ENCODE measurements around the gene DDN. TPM values are rescaled to one million over a fixed set of nuclear protein-coding genes. Genes with fewer than 3 reads are reported as not detected.
A peak's percentile ranks its signal among the peaks of the same experiment; 100 is the strongest.

The DDN gene
- total and polyA plus RNA-seq, 4 donors, result 0.44 to 1.5 (median 0.97) TPM

GRCh38 chr12:48982397-48983080 is 16.6 kb downstream of the DDN start:
- no peak for DNase-seq (ENCODE audit: low read depth in 4 of 6, low spot score in 6 of 6)
- H3K9me3 ChIP-seq (ENCODE audit: control insufficient read depth, insufficient read depth, low read length), result no peaks in the 10 kb centered on the region
- peaks cover 65% of the 10 kb centered on the region for H3K4me1 ChIP-seq (ENCODE audit: control insufficient read depth, insufficient read depth, low read length)
- peaks cover 94% of the 10 kb centered on the region for H3K27me3 ChIP-seq (ENCODE audit: control insufficient read depth, insufficient read depth, low read length)
- H3K4me3 ChIP-seq (ENCODE audit: low read depth, low read length), result no peak overlapping the region
- 58% methylated on average over 5 of the region's 6 CpGs for WGBS (ENCODE audit: insufficient coverage)
- peaks cover 3% of the 10 kb centered on the region for H3K36me3 ChIP-seq (ENCODE audit: control insufficient read depth, insufficient read depth, low read length)
- no peak overlapping the region for H3K27ac ChIP-seq (ENCODE audit: low read depth, low read length)

GRCh38 chr12:48981757-48982157 is 17.4 kb downstream of the DDN start:
- 16% methylated on average over 13 of the region's 13 CpGs for WGBS (ENCODE audit: insufficient coverage)
- Histone ChIP-seq H3K4me3 (ENCODE audit: low read depth, low read length) (no peak overlapping the region), H3K36me3 (ENCODE audit: control insufficient read depth, insufficient read depth, low read length) (peaks cover 3% of the 10 kb centered on the region), H3K4me1 (ENCODE audit: control insufficient read depth, insufficient read depth, low read length) (peaks cover 57% of the 10 kb centered on the region), H3K27ac (ENCODE audit: low read depth, low read length) (no peak overlapping the region), H3K9me3 (ENCODE audit: control insufficient read depth, insufficient read depth, low read length) (no peaks in the 10 kb centered on the region), H3K27me3 (ENCODE audit: control insufficient read depth, insufficient read depth, low read length) (peaks cover 94% of the 10 kb centered on the region)
- no peak for DNase-seq (ENCODE audit: low read depth in 4 of 6, low spot score in 6 of 6)

GRCh38 chr12:48980953-48981756 is 18.0 kb downstream of the DDN start:
- 3% methylated on average over 89 of the region's 91 CpGs for WGBS (ENCODE audit: insufficient coverage)
- Histone ChIP-seq H3K4me1 (ENCODE audit: control insufficient read depth, insufficient read depth, low read length) (peaks cover 51% of the 10 kb centered on the region), H3K4me3 (ENCODE audit: low read depth, low read length) (no peak overlapping the region), H3K27me3 (ENCODE audit: control insufficient read depth, insufficient read depth, low read length) (peaks cover 94% of the 10 kb centered on the region), H3K36me3 (ENCODE audit: control insufficient read depth, insufficient read depth, low read length) (peaks cover 3% of the 10 kb centered on the region), H3K9me3 (ENCODE audit: control insufficient read depth, insufficient read depth, low read length) (no peaks in the 10 kb centered on the region), H3K27ac (ENCODE audit: low read depth, low read length) (no peak overlapping the region)
- DNase-seq (ENCODE audit: low read depth in 4 of 6, low spot score in 6 of 6), result peak in 2 of 6 donors; percentile 60 to 91

GRCh38 chr12:48980389-48980952 is 18.7 kb downstream of the DDN start:
- no peaks in the 10 kb centered on the region for H3K9me3 ChIP-seq (ENCODE audit: control insufficient read depth, insufficient read depth, low read length)
- peaks cover 94% of the 10 kb centered on the region for H3K27me3 ChIP-seq (ENCODE audit: control insufficient read depth, insufficient read depth, low read length)
- peaks cover 3% of the 10 kb centered on the region for H3K36me3 ChIP-seq (ENCODE audit: control insufficient read depth, insufficient read depth, low read length)
- DNase-seq (ENCODE audit: low read depth in 4 of 6, low spot score in 6 of 6), result no peak
- H3K4me1 ChIP-seq (ENCODE audit: control insufficient read depth, insufficient read depth, low read length), result peaks cover 44% of the 10 kb centered on the region
- WGBS (ENCODE audit: insufficient coverage), result 3% methylated on average over 46 of the region's 46 CpGs
- peak overlapping the region; percentile 2 for H3K4me3 ChIP-seq (ENCODE audit: low read depth, low read length)
- no peak overlapping the region for H3K27ac ChIP-seq (ENCODE audit: low read depth, low read length)

- Histone ChIP-seq H3K27ac (ENCODE audit: low read depth, low read length) (no peak overlapping the region), H3K4me3 (ENCODE audit: low read depth, low read length) (peak overlapping the region; percentile 2), H3K9me3 (ENCODE audit: control insufficient read depth, insufficient read depth, low read length) (no peaks in the 10 kb centered on the region), H3K4me1 (ENCODE audit: control insufficient read depth, insufficient read depth, low read length) (peaks cover 39% of the 10 kb centered on the region), H3K27me3 (ENCODE audit: control insufficient read depth, insufficient read depth, low read length) (peaks cover 93% of the 10 kb centered on the region), H3K36me3 (ENCODE audit: control insufficient read depth, insufficient read depth, low read length) (peaks cover 3% of the 10 kb centered on the region)
- DNase-seq (ENCODE audit: low read depth in 4 of 6, low spot score in 6 of 6), result peak in 2 of 6 donors; percentile 20 to 64
- WGBS (ENCODE audit: insufficient coverage), result 3% methylated on average over 55 of the region's 55 CpGs
Observed at GRCh38 chr12:48979602-48980388, 19.4 kb downstream of the DDN start.

GRCh38 chr12:48978741-48979601 is 20.2 kb downstream of the DDN start:
- Histone ChIP-seq H3K27me3 (ENCODE audit: control insufficient read depth, insufficient read depth, low read length) (peaks cover 96% of the 10 kb centered on the region), H3K4me1 (ENCODE audit: control insufficient read depth, insufficient read depth, low read length) (peaks cover 39% of the 10 kb centered on the region), H3K4me3 (ENCODE audit: low read depth, low read length) (peak overlapping the region; percentile 9)

GRCh38 chr12:48978291-48978740 is 20.9 kb downstream of the DDN start, which contains the start of gene WNT1:
TSS of gene WNT1 (plus strand) at chr12:48978322. CDS start at chr12:48978651, 329 bp downstream.
- Histone ChIP-seq H3K9me3 (ENCODE audit: control insufficient read depth, insufficient read depth, low read length) (no peaks in the 10 kb centered on the region), H3K27me3 (ENCODE audit: control insufficient read depth, insufficient read depth, low read length) (peaks cover 97% of the 10 kb centered on the region), H3K4me1 (ENCODE audit: control insufficient read depth, insufficient read depth, low read length) (peaks cover 39% of the 10 kb centered on the region), H3K36me3 (ENCODE audit: control insufficient read depth, insufficient read depth, low read length) (peaks cover 3% of the 10 kb centered on the region), H3K4me3 (ENCODE audit: low read depth, low read length) (peak within 1 kb of the TSS; percentile 9), H3K27ac (ENCODE audit: low read depth, low read length) (no peak within 1 kb of the TSS)
- peak in 2 of 6 donors; percentile 17 to 41 for DNase-seq (ENCODE audit: low read depth in 4 of 6, low spot score in 6 of 6)
- WGBS (ENCODE audit: insufficient coverage), result 1% methylated on average over 45 of the region's 45 CpGs

More at GRCh38 chr12:48978741-48979601, 20.2 kb downstream of the DDN start:
- no peak overlapping the region for H3K27ac ChIP-seq (ENCODE audit: low read depth, low read length)
- peak in 1 of 6 donors; percentile 2 for DNase-seq (ENCODE audit: low read depth in 4 of 6, low spot score in 6 of 6)
- no peaks in the 10 kb centered on the region for H3K9me3 ChIP-seq (ENCODE audit: control insufficient read depth, insufficient read depth, low read length)
- 5% methylated on average over 39 of the region's 45 CpGs for WGBS (ENCODE audit: insufficient coverage)
- peaks cover 3% of the 10 kb centered on the region for H3K36me3 ChIP-seq (ENCODE audit: control insufficient read depth, insufficient read depth, low read length)

- DNase-seq (ENCODE audit: low read depth in 4 of 6, low spot score in 6 of 6), result peak in 2 of 6 donors; percentile 6 to 53
- H3K27ac ChIP-seq (ENCODE audit: low read depth, low read length), result no peak overlapping the region
- no peaks in the 10 kb centered on the region for H3K9me3 ChIP-seq (ENCODE audit: control insufficient read depth, insufficient read depth, low read length)
- peaks cover 3% of the 10 kb centered on the region for H3K36me3 ChIP-seq (ENCODE audit: control insufficient read depth, insufficient read depth, low read length)
- peaks cover 39% of the 10 kb centered on the region for H3K4me1 ChIP-seq (ENCODE audit: control insufficient read depth, insufficient read depth, low read length)
- H3K27me3 ChIP-seq (ENCODE audit: control insufficient read depth, insufficient read depth, low read length), result peaks cover 99% of the 10 kb centered on the region
- 11% methylated on average over 44 of the region's 50 CpGs for WGBS (ENCODE audit: insufficient coverage)
- H3K4me3 ChIP-seq (ENCODE audit: low read depth, low read length), result no peak overlapping the region
Observed at GRCh38 chr12:48977290-48978281, 21.6 kb downstream of the DDN start.

Measured in spinal cord (tissue), 10 donors.